Liver (tissue), 9 donors: ENCODE data around the gene SOSTDC1. TPM values are rescaled to one million over a fixed set of nuclear protein-coding genes. Genes with fewer than 3 reads are reported as not detected.

Experiments used
- DNase-seq: peaks from one replicate; pipeline ENCODE4 v3.0.0-alpha.2; 2017; ENCODE audit warnings: low spot score
- H3K27ac ChIP-seq, 2 donors: one replicate each; pipeline ENCODE4 v1.7.0; 2013; ENCODE audit warnings: inconsistent platforms in 2 of 2, low read length in 2 of 2, control low read depth in 1 of 2, low read depth in 1 of 2, mild to moderate bottlenecking in 1 of 2
- H3K27me3 ChIP-seq, 4 donors: one replicate each; pipeline versions ENCODE4 v1.6.1 to v1.7.0; 2013; ENCODE audit warnings: low read length in 3 of 4, inconsistent platforms in 1 of 4, mild to moderate bottlenecking in 1 of 4, moderate library complexity in 1 of 4; ENCODE audit not compliant: control insufficient read depth in 4 of 4, insufficient read depth in 4 of 4
- H3K36me3 ChIP-seq, 4 donors: one replicate each; pipeline versions ENCODE4 v1.6.1 to v1.7.0; 2013; ENCODE audit warnings: low read length in 3 of 4, mild to moderate bottlenecking in 3 of 4, low read depth in 1 of 4, moderate library complexity in 1 of 4; ENCODE audit not compliant: control insufficient read depth in 4 of 4, insufficient read depth in 3 of 4
- H3K4me1 ChIP-seq, 4 donors: one replicate each; pipeline versions ENCODE4 v1.6.1 to v1.7.0; 2013; ENCODE audit warnings: low read length in 3 of 4, mild to moderate bottlenecking in 3 of 4, moderate library complexity in 1 of 4; ENCODE audit not compliant: control insufficient read depth in 4 of 4, insufficient read depth in 4 of 4
- H3K4me3 ChIP-seq, 3 donors: one replicate each; pipeline versions ENCODE4 v1.6.1 to v1.7.0; 2013; ENCODE audit warnings: low read length in 3 of 3, control low read depth in 1 of 3, low read depth in 1 of 3, mild to moderate bottlenecking in 1 of 3
- H3K9ac ChIP-seq, 2 donors: one replicate each; pipeline ENCODE4 v1.7.0; 2013; ENCODE audit warnings: low read length in 2 of 2, mild to moderate bottlenecking in 2 of 2, moderate library complexity in 2 of 2, control low read depth in 1 of 2, low read depth in 1 of 2
- H3K9me3 ChIP-seq, 4 donors: one replicate each; pipeline versions ENCODE4 v1.6.1 to v1.7.0; 2013; ENCODE audit warnings: low read length in 3 of 4; ENCODE audit not compliant: control insufficient read depth in 4 of 4
- EGR1 ChIP-seq, 2 donors: IDR thresholded peaks; 2 replicates each; pipeline ENCODE4 v1.6.1; 2016 to 2018; ENCODE audit warnings: antibody characterized with exemption in 2 of 2, low read depth in 2 of 2
- FOXA1 ChIP-seq: IDR thresholded peaks from 2 replicates; pipeline ENCODE4 v1.6.1; 2016; ENCODE audit warnings: antibody characterized with exemption
- FOXA2 ChIP-seq: IDR thresholded peaks from 2 replicates; pipeline ENCODE4 v1.6.1; 2016; ENCODE audit warnings: antibody characterized with exemption
- GABPA ChIP-seq, 2 donors: IDR thresholded peaks in 1 of 2; conservative IDR thresholded peaks in 1 of 2; 2 replicates each; pipeline ENCODE4 v1.6.1; 2016; ENCODE audit warnings: antibody characterized with exemption in 2 of 2, mild to moderate bottlenecking in 1 of 2, moderate library complexity in 1 of 2
- HNF4A ChIP-seq, 2 donors: conservative IDR thresholded peaks; 2 replicates each; pipeline ENCODE4 v1.6.1; 2016; ENCODE audit warnings: antibody characterized with exemption in 2 of 2, mild to moderate bottlenecking in 2 of 2
- HNF4G ChIP-seq: IDR thresholded peaks from 2 replicates; pipeline ENCODE4 v1.6.1; 2016; ENCODE audit warnings: antibody characterized with exemption
- JUND ChIP-seq, 2 donors: IDR thresholded peaks; 2 replicates each; pipeline ENCODE4 v1.6.1; 2016; ENCODE audit warnings: antibody characterized with exemption in 2 of 2
- NR2F2 ChIP-seq: IDR thresholded peaks from 2 replicates; pipeline ENCODE4 v1.6.1; 2016; ENCODE audit warnings: antibody characterized with exemption
- RAD21 ChIP-seq, 2 donors: IDR thresholded peaks; 2 replicates each; pipeline ENCODE4 v1.6.1; 2016; ENCODE audit warnings: antibody characterized with exemption in 2 of 2, mild to moderate bottlenecking in 2 of 2
- RXRA ChIP-seq, 2 donors: IDR thresholded peaks; 2 replicates each; pipeline ENCODE4 v1.6.1; 2017 to 2018; ENCODE audit warnings: antibody characterized with exemption in 2 of 2, mild to moderate bottlenecking in 1 of 2
- SP1 ChIP-seq: IDR thresholded peaks from 2 replicates; pipeline ENCODE4 v1.6.1; 2018; ENCODE audit warnings: antibody characterized with exemption, mild to moderate bottlenecking
- TAF1 ChIP-seq: conservative IDR thresholded peaks from 2 replicates; pipeline ENCODE4 v1.6.1; 2016; ENCODE audit warnings: antibody characterized with exemption, mild to moderate bottlenecking
- YY1 ChIP-seq: IDR thresholded peaks from 2 replicates; pipeline ENCODE4 v1.6.1; 2016; ENCODE audit warnings: antibody characterized with exemption, mild to moderate bottlenecking
- WGBS: extraction: QIAGEN DNeasy Blood & Tissue Kit; methylation state at CpG from one replicate; pipeline ENCODE4 v1.1.7; 2013; 5-methylcytosine and 5-hydroxymethylcytosine counted together
- polyA plus RNA-seq, 2 donors: library from polyadenylated mRNA; stranded (reverse) in 1 of 2; unstranded in 1 of 2; fragments of 200-250 nt in 1 of 2; fragments of >200 nt in 1 of 2; fragmentation: Nextera tagmentation in 1 of 2; extraction: Ambion mirVana in 1 of 2; gene quantifications; one replicate each; pipeline versions ENCODE4 v1.2.1 to v1.2.3, GENCODE V29; 2013 to 2015
- total RNA-seq, 2 donors: library from RNA; depleted of rRNA; stranded (reverse); fragments of >200 nt; gene quantifications; one replicate each; pipeline ENCODE4 v1.2.3, GENCODE V29; 2014
- TF ChIP-seq, protein P1 (sequence below): IDR thresholded peaks from 2 replicates; pipeline ENCODE4 v1.6.1; 2016; ENCODE audit warnings: antibody characterized with exemption
- TF ChIP-seq, protein P2 (sequence below): IDR thresholded peaks from 2 replicates; pipeline ENCODE4 v1.6.1; 2016; ENCODE audit warnings: antibody characterized with exemption
- TF ChIP-seq, protein P3 (sequence below): fragments of 150-350 bp; IDR thresholded peaks from 2 replicates; pipeline ENCODE4 v1.5.1; 2017; ENCODE audit warnings: improper control_type of control experiment, low read depth, low read length; ENCODE audit not compliant: missing input control
- TF ChIP-seq, protein P4 (sequence below): IDR thresholded peaks from 2 replicates; pipeline ENCODE4 v1.6.1; 2016; ENCODE audit warnings: antibody characterized with exemption, mild to moderate bottlenecking
- TF ChIP-seq, protein P5 (sequence below): IDR thresholded peaks from 2 replicates; pipeline ENCODE4 v1.6.1; 2016; ENCODE audit warnings: antibody characterized with exemption
- donor health status: healthy.
- donor health status: healthy.
- donor health status: healthy.
- donor health status: healthy.
- donor health status: healthy.

SOSTDC1 gene
- total and polyA plus RNA-seq, 4 donors, result 0.05 to 0.56 (median 0.08) TPM; not detected in 1

DNA sequence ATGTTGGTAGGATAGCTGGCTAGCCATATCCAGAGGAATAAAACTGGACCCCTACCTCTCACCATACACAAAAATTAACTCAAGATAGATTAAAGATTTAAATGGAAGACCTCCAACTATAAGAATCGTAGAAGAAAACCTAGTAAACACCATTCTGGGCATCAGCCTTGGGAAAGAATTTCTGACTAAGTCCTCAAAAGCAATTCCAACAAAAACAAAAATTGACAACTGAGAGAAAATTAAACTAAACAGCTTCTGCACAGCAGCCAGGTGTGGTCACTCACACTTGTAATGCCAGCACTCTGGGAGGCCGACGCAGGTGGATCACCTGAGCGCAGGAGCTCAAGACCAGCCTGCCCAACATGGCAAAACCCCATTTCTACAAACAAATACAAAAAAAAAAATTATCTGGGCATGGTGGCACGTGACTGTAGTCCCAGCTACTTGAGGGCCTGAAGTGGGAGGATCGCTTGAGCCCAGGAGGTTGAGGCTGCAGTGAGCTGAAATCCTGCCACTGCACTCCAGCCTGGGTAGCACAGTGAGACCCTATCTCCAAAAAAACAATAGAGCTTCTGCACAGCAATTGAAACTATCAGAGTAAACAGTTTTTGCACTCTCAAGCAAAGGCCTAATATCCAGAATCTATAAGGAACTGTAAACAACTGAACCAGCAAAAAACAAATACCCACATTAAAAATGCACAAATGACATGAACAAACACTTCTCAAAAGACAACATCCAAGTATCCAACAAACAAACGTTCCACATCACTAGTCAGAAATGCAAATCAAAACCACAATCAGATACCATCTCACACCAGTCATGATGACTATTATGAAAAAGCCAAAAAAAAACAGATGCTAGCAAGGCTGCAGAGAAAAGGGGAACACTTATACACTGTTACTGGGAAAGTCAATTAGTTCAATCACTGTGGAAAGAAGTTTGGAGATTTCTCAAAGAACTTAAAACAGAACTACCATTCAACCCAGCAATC lies 49.0 kb downstream of the SOSTDC1 start:
- no peaks in the 10 kb centered on the region for H3K36me3 ChIP-seq
- H3K27ac ChIP-seq, result no peak overlapping the region
- H3K27me3 ChIP-seq, result no peaks in the 10 kb centered on the region
- no peaks in the 10 kb centered on the region for H3K9me3 ChIP-seq
- 93% methylated on average over 7 of the region's 7 CpGs for WGBS
- no peak overlapping the region for H3K9ac ChIP-seq
- no peak overlapping the region for H3K4me3 ChIP-seq
- TF ChIP-seq HNF4A (conservative IDR thresholded peaks at IDR 0.05), result no peak
- TF ChIP-seq FOXA2, result no peak
- TF ChIP-seq, protein P1, sequence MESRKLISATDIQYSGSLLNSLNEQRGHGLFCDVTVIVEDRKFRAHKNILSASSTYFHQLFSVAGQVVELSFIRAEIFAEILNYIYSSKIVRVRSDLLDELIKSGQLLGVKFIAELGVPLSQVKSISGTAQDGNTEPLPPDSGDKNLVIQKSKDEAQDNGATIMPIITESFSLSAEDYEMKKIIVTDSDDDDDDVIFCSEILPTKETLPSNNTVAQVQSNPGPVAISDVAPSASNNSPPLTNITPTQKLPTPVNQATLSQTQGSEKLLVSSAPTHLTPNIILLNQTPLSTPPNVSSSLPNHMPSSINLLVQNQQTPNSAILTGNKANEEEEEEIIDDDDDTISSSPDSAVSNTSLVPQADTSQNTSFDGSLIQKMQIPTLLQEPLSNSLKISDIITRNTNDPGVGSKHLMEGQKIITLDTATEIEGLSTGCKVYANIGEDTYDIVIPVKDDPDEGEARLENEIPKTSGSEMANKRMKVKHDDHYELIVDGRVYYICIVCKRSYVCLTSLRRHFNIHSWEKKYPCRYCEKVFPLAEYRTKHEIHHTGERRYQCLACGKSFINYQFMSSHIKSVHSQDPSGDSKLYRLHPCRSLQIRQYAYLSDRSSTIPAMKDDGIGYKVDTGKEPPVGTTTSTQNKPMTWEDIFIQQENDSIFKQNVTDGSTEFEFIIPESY, result no peak
- TF ChIP-seq TAF1, result no peak
- TF ChIP-seq, protein P2, sequence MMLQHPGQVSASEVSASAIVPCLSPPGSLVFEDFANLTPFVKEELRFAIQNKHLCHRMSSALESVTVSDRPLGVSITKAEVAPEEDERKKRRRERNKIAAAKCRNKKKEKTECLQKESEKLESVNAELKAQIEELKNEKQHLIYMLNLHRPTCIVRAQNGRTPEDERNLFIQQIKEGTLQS, result no peak
- no peak for TF ChIP-seq NR2F2
- TF ChIP-seq, protein P3, sequence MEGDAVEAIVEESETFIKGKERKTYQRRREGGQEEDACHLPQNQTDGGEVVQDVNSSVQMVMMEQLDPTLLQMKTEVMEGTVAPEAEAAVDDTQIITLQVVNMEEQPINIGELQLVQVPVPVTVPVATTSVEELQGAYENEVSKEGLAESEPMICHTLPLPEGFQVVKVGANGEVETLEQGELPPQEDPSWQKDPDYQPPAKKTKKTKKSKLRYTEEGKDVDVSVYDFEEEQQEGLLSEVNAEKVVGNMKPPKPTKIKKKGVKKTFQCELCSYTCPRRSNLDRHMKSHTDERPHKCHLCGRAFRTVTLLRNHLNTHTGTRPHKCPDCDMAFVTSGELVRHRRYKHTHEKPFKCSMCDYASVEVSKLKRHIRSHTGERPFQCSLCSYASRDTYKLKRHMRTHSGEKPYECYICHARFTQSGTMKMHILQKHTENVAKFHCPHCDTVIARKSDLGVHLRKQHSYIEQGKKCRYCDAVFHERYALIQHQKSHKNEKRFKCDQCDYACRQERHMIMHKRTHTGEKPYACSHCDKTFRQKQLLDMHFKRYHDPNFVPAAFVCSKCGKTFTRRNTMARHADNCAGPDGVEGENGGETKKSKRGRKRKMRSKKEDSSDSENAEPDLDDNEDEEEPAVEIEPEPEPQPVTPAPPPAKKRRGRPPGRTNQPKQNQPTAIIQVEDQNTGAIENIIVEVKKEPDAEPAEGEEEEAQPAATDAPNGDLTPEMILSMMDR, result no peak
- no peak for TF ChIP-seq SP1
- no peak for TF ChIP-seq JUND (IDR thresholded peaks at IDR 0.05)
- TF ChIP-seq, protein P4, sequence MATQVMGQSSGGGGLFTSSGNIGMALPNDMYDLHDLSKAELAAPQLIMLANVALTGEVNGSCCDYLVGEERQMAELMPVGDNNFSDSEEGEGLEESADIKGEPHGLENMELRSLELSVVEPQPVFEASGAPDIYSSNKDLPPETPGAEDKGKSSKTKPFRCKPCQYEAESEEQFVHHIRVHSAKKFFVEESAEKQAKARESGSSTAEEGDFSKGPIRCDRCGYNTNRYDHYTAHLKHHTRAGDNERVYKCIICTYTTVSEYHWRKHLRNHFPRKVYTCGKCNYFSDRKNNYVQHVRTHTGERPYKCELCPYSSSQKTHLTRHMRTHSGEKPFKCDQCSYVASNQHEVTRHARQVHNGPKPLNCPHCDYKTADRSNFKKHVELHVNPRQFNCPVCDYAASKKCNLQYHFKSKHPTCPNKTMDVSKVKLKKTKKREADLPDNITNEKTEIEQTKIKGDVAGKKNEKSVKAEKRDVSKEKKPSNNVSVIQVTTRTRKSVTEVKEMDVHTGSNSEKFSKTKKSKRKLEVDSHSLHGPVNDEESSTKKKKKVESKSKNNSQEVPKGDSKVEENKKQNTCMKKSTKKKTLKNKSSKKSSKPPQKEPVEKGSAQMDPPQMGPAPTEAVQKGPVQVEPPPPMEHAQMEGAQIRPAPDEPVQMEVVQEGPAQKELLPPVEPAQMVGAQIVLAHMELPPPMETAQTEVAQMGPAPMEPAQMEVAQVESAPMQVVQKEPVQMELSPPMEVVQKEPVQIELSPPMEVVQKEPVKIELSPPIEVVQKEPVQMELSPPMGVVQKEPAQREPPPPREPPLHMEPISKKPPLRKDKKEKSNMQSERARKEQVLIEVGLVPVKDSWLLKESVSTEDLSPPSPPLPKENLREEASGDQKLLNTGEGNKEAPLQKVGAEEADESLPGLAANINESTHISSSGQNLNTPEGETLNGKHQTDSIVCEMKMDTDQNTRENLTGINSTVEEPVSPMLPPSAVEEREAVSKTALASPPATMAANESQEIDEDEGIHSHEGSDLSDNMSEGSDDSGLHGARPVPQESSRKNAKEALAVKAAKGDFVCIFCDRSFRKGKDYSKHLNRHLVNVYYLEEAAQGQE, result no peak
- TF ChIP-seq, protein P5, sequence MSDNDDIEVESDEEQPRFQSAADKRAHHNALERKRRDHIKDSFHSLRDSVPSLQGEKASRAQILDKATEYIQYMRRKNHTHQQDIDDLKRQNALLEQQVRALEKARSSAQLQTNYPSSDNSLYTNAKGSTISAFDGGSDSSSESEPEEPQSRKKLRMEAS, result no peak
- no peak for TF ChIP-seq YY1
- TF ChIP-seq RAD21 (IDR thresholded peaks at IDR 0.05), result no peak
- no peak for TF ChIP-seq RXRA (IDR thresholded peaks at IDR 0.05)
- no peak for TF ChIP-seq HNF4G
- TF ChIP-seq GABPA (IDR thresholded peaks at IDR 0.05 in 1 of 2, conservative IDR thresholded peaks at IDR 0.05 in 1 of 2), result no peak
- no peak for TF ChIP-seq EGR1 (IDR thresholded peaks at IDR 0.05; ENCODE audit: low read depth in 2 of 2)
- no peak for TF ChIP-seq FOXA1
- peaks cover 0 to 13% (median 9%) of the 10 kb centered on the region in 4 donors for H3K4me1 ChIP-seq
- no peak for DNase-seq
